Measurements from ENCODE around the gene NHERF2.

The NHERF2 gene

GRCh38 chr16:2085669-2086068 is 59.0 kb downstream of the NHERF2 start:
- no peak for TF ChIP-seq CTCF (IDR thresholded peaks at IDR 0.05; ENCODE audit: insufficient read depth, missing control alignments)
- FAIRE-seq (no peak), DNase-seq (ENCODE audit: insufficient read length, low spot score) (no peak)

- DNase-seq (ENCODE audit: insufficient read length, low spot score) (no peak), FAIRE-seq (no peak)
- TF ChIP-seq CTCF (IDR thresholded peaks at IDR 0.05; ENCODE audit: insufficient read depth, missing control alignments) = no peak
Measured at GRCh38 chr16:2086106-2086742, 59.5 kb downstream of the NHERF2 start.

GRCh38 chr16:2086812-2087747 is 60.4 kb downstream of the NHERF2 start:
- TF ChIP-seq CTCF (IDR thresholded peaks at IDR 0.05; ENCODE audit: insufficient read depth, missing control alignments) = no peak
- no peak for FAIRE-seq
- no peak for DNase-seq (ENCODE audit: insufficient read length, low spot score)

GRCh38 chr16:2087748-2088631 is 61.3 kb downstream of the NHERF2 start:
- no peak for FAIRE-seq
- no peak for DNase-seq (ENCODE audit: insufficient read length, low spot score)
- TF ChIP-seq CTCF (IDR thresholded peaks at IDR 0.05; ENCODE audit: insufficient read depth, missing control alignments) = no peak

All from D721Med (cell line).